NCI-H82 treated with DMSO at 0.1 percent for 48 hours (cell line): ENCODE data around the gene CDC42.

Source experiments
- DNase-seq: peaks from one replicate; lab custom pipeline; 2025; ENCODE audit not compliant: unreplicated experiment; lab: John Stamatoyannopoulos, UW

Gene CDC42

DNA sequence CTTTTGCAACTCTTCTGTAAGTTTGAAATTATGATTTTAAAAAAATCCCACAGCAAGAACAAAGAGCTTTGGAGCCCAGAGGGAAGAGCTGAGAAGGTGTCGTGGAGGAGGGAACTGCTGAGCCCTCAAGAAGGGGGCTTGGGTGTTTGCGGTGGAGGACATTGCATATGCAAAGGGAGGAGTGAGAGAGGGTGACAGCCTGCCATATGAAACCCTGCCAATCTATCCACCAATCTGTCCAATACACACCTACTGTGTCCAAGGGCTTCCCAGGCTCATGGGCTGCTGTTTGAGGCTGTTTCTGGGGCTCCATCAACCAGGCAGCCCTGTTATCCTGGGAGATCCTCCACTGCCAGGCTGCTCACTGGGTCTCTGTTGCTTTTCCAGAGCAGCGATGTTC lies 75.2 kb downstream of the CDC42 start:
- DNase-seq = no peak

DNA sequence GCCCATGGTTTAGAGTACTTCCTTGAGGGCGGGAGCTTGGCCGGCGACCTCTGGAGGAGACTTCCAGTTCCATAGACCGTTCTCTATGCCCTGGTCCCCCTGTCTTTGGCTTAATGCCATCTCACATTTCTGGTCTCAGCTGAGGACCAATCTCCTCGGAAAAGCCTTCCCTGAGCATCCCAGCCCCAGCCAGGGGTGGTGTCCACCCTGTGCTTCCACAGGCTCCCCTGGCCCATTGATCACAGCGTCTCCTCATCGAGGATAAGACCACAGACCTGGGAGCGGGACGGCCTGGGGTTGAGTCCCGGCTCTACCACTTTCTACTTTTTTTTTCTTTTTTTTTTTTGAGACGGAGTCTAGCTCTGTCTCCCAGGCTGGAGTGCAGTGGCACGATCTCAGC lies 75.9 kb downstream of the CDC42 start:
- DNase-seq = no peak

DNA sequence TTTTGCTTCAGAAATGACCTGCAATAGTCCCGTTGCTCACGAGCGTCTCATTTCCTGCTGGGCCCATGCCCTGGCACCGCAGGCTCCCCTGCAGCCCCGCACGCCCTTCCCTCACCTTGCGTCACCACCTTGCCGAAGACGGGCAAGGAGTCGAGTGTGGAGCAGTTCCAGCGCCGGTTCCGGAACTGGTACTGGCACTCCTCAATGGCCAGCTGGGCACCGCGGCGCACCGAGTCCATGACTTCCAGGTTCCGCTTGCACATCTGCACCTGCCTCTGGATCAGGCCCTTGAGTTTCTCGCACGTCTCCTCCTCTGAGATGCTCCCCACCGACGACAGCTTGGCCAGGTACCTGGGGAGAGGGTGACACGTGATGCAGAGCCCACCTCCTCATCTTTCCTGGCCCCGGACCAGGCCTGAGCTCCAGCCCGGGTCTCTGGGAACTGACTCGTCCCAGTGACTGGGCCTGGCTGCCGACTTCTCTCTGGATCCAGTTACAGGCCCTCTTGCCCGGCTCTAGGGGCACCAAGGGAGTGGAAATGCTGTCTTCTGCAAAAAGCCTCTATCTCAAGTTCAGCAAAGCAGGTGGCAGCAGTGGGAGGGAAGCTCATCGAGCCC lies 77.1 kb downstream of the CDC42 start:
- DNase-seq = no peak

DNA sequence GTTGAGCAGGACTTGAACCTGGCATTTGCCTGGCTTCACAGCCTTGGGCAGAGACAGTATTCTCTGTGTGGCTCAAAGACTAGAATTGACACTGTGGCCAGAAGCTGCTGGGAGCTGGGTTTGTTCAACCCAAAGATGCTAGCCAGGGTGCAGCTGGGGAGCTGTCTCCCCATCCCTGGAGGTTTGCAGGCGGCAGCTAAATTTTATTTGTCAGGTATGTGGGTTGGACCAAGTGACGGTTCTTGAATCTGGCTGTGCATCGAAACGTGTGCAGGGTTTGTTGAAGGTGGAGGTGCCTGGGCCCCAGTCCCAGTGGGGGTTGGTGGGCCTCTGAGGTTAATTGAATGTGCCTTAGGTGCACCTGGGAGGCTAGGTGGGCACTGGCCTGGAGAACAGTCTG lies 78.6 kb downstream of the CDC42 start:
- no peak for DNase-seq

DNA sequence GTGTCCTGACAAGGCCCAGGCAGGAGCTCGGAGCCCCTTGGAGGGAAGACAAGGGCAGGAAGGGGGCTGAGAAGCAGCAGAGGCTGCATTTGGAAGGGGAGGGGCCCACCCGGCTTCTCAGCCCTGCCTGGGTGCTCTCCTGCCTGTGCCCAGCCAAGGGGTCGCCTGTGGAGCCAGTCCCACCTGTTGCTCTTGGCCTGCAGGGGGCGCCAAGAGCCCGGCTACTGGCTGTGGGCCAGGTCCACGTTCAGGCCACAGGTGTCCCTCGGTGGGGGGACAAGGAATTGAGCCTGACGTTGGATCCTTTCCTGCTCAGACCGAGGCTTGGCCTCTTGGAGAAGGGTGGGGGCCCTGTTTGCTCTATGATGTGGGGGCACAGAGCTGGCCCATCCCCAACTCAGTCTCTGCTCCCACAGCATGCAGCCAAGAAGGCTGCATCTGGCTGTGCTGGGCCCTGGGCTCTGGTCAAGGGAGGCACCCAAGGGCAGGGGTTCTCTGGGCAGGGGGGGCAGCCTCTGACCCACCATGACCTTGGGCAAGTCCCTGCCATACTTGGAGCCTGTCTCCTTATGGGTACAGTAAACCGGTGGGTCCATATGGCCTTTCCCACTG lies 79.5 kb downstream of the CDC42 start:
- DNase-seq = no peak

DNA sequence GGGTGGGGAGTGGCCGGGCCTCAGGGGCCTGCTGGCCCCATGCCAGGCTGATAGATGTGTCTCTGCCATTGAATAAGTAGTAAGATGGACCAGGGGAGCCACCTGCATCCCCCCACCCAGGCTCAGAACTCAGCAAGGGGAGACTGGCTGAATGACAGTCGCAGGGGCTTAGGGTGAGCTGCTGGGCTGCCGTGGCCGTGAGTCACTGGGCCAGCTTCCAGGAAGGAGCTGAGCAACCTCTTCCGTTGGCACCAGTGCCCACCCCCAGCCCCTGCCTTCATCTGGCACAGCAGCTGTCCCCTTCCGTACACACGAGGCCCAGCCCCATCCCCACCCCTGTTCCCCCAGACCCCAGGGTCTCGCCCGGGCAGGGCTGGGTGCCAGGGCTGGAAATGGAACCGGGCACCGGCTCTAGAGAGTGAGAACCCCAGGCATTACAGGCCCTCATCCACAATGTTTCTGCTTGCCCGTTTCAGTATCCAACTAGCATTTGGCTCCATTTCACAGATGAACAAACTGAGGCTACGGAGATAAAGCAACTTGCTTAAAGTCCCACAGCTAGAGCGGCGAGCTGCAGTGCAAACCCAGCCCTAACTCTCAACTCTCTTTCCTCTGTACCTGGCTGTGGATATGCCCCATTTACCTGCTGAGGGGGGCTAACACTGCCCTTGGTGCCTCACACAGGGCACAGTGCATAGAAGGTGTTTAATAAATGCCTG lies 80.2 kb downstream of the CDC42 start:
- no peak for DNase-seq

DNA sequence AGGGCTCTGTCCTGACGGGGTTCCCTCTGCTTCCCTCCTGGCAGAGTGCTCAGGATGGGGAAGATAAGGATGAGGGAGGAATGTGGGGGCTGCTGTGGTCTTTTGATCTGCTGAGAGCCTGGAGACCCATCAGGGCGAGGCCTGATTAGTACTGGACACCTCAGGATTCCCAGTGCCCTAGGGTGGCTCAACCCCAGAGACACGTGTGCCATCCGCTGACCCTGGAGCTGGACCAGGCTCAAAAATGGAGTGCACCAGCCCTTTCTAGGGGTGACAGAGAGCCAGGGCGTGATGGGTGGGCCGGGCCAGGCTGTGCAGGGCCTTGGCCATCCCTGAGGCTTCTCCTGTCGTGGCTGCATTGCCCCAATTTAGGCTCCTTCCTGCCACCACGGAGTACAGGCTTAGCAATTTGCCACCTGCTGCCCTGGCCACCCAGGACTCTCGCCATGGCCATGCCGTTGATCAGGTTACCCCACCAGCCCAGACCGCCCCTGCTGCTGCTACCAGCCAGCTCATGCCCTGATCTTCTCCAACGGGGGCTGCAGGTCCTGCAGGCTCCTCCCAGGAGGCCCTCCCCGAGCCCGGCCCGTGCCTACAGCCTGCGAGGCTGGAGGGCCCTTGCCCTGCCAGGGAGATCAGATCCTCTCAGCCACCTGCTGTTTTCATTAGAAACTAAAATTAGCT lies 80.9 kb downstream of the CDC42 start:
- no peak for DNase-seq

DNA sequence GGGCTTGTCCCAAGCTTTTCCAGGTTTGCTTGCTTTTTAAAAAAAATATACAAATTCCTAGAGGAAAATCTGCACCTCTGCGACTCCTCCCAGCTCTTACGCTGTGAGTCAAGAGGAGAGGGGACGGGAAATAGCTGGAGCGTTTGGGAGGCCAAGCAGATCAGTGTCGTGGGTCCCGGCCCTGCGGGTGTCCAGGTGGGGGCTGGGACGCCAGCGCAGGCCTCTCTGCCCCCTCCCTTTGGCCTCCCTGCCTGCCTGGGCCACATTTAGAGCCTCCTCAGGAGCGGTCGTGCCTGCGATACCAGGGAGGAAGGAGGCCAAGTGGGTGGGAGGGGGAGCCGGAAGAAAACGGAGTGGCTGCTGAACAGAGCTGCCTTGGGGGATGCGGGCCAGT lies 81.4 kb downstream of the CDC42 start:
- no peak for DNase-seq

DNA sequence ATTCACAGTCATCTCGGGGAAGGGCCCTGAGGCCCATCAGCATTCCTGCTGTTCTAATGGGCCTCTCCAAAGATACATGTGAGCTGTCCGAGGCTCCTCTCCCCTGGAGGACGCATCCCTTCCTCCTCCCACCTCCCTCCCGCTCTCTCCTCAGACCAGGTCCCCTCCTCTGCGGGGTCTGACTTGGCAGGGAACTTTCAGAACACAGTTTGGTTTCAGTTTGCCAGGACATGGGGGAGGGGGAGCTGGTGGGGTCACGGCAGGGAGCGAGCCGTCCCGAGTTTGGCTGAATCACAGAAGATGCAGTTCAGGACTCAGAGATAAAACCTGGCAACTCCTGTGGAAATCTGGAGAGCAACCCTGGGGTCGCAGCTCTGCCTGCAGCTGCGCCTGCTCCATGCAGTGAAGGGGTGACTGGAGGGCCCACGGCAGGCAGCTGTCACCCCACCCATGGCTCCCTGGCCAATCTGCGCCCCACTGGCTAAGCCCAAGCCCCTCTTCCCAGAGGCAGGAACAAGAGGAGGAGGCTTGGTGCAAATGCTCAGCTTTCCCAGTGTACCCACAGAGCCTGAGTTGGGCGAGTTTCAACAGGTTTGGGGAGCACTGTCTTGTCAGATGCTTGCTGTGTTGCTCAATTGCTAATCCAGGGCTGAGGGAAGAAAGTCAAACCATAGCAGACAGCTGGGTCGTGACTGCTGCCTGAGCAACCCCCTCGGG lies 84.7 kb downstream of the CDC42 start:
- no peak for DNase-seq

DNA sequence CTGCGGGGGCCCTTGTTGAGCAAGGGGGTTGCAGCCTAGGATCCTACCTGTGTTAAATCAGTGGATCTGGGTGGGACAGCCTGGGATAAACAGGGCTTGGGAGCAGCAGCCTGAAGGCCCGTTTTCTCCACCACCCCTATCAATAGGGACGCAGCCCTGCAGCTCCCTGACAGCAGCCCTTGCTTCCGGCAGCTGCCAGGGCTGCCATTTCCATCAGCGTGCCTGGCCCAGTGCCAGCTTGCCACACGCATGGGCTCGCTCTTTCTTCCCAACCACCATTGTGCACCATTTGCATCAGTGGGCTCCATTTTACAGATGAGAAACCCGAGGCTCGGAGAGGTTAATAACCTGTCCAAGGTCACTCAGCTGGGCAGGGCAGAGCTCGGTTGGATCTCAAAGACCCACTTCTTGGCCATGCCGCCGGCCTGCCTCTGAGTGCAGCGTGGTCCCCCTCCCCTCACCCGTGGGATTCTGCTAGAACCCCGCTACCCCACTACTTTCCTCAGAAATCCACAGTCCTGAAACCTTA lies 86.6 kb downstream of the CDC42 start:
- DNase-seq = no peak

DNA sequence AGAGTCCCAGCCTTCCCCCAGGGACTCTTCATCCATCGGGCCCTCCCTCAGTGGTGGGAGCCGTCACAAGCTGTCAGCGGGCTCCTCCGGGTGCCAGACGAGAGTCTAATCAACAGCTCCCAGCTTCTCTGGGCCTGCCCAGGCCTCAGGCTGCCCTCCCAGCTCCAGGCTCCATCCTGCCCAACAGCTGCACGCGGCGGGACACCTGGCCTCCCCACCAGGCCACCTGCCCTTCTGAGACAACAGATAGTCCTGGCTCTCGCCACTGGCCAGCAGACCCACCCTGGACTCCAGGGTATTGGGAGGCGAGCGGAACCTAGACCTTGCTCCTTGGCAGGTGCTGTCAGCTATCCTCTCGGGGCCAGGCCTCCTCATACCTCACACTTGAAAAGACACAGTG lies 87.3 kb downstream of the CDC42 start:
- DNase-seq = no peak
